Measurements from ENCODE around the gene GIMAP8.
A peak's percentile ranks its signal among the peaks of the same experiment; 100 is the strongest.

The GIMAP8 gene

DNA sequence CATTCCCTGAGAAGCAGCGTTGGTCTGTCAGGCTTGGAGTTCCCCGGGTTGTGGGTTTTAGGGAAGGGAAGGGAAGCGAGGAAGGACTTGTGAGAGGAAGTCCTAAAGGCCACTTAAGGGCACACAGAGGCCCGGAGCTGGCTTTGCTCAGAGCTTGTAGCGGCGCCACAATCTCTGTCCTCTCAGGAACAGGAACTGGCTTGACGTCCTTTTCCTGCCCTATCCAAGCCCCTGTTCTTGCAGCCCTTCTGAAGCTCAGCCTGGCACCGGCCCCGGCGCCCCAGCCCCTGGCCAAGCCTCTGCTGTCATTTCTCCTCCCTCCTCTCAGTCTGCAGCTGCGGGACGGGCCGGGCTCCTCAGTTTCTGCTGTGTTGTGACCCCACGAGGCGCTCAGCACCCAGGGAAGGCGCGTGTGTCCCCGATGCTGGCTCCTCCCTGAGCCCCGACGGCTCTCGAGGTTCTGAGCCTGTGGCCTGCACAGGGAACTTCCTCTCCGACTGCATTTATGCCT lies at the start of gene GIMAP8:
TSS of gene GIMAP8 (plus strand) at position 140 of the 511 bp plus-strand sequence. CDS start 16,069 bp downstream, outside the sequence.
- no peak for DNase-seq (ENCODE audit: low read depth)

DNA sequence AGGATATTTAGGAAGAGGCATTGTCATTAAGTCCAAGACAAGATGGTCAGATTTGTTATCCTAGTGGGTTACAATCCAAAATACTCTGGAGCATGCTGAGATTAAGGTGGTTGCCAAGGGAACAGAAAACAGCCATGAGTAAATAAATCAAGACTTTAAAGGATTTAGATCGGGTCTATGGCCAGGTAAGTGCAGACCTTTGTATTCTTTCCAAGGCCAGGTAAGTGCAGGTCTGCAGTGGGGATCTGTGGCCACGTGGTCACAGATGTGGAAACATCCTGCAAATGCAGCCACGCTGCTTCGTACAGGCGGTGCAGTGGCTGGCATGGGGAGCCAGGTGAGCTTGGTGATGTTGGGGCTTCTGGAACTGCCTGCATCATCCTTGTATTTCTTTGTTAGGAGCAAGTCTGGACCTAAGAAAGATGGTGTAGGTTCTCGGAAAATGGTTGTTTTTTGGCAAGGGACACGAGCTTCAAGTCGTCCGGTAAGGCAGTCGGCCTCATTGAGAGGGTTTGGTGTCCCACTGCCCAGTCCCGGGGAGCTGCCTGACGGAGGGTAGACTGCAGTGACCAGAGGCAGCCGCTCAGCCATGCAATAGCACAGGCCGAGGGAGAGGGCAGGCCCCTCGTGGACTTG lies 49.5 kb upstream of the GIMAP8 start:
- DNase-seq (ENCODE audit: low read depth) = no peak

DNA sequence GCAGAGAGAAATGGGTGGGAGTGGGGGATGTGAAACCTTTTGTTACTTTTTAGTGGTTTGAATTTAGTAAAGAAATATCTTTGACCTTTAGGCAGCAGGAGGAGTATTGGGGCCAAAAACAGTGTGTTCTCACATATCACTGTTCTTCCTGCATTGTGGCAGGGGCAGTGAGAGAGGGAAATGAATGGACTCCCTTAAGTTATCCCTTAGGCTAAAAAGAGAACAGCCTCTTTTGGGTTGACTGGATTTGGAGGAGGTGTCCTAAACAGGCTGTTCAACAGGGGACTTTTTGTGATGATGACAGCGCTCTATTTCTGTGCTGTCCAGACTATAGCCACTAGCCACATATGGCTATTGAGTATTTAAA lies 49.0 kb upstream of the GIMAP8 start:
- DNase-seq (ENCODE audit: low read depth) = no peak

DNA sequence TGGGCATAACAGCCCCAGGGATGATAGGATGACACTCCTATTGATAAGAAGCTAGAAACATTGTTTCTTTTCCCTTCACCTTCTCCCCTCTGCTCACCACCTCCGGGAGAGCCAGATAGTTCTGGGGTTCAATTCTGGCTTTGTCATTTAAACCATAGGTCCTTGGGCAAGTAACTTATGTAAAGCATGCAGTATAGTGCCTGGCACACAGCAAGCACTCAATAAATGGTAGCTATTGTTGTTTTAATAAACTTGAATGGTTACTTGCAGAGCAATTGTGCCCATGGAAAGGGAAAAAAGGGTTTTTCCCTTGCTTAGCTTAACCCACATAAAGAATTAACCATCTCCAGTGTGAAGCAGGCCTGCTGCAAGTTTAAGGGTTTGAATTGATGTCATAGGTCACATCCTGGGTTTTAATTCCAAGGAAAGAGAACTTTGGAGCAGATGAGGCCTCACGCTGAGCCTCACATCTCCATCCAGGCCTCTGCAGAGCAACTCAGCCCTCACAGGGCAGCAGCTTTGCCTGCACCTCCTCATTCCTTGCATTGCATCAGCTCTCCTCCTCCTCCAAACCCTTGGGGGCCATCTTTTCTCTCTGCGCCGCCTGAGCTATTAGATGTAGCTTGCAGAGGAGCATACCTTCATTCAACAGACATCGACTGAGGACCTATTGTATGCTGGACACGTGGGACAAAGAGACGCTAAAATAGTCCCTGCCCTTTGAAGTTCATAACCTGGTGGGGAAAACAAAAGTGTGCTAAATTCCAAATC lies 48.4 kb upstream of the GIMAP8 start:
- no peak for DNase-seq (ENCODE audit: low read depth)

DNA sequence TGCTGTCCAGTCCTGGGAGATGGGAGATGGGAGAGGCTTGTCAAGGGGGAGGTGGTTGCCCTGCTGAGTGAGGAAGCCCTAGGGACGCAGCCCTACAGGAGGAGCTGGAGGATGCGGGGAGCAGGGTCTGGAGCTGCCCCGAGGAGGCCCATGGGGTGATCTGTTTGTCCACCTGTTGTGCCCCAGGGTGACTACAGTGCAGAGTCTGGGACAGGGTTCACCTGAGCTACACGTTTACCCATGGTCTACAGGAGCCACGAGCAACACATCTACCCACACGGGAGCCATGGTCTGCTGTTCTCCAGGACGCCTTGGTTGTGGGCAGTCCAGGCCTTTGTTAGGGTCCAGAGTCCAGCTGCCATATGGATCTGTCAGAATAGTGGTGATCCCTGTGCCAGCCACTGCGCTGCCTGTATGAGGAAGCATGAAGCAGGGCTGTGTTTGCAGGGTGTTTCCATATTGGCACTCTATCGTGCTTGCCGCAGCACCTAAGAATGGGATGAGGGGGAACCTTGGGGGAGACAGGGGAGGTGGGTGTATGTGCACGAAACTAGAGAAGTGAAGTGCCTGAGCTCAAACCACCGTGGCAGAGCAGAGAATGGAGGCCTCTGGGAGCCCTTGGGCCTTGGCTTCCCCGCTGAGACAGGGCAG lies 47.6 kb upstream of the GIMAP8 start:
- DNase-seq (ENCODE audit: low read depth) = no peak

DNA sequence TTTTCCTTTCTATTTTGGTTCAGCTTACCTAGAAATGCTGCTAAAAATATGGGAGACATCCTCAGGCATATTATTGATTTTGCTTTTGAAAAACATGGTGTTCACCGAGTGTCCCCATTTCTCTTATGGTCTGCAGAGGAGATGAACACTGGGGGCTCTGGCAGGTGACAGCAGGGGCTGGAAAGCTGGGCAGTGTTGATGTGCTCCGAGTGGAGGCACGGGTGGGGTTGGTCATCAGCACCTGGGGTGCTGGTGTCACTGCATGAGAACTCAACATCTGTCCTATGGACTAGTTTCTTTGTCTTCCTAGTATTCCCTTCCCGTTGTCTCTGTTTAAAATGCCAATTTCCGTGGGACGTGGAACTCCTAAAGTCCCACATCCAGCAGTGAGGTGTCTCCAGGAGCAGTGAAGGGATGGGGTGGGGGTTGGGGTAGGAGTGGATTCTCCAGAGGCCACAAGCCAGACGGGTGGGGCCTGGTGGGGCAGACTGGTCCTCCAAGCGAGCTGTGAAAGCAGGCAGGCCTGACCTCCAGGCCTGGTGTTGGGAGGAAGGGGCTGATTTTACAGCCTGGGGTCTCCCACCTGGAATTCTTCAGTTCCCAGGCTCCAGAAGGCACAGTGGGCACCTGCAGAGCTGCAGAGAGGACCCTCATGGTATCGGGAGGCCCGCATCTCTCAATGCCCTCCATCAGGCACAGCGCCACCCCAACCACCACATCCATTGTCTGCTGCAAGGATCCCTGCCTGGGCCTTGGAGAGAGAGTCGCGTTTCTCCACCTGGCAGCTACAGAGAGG lies 46.9 kb upstream of the GIMAP8 start:
- no peak for DNase-seq (ENCODE audit: low read depth)

DNA sequence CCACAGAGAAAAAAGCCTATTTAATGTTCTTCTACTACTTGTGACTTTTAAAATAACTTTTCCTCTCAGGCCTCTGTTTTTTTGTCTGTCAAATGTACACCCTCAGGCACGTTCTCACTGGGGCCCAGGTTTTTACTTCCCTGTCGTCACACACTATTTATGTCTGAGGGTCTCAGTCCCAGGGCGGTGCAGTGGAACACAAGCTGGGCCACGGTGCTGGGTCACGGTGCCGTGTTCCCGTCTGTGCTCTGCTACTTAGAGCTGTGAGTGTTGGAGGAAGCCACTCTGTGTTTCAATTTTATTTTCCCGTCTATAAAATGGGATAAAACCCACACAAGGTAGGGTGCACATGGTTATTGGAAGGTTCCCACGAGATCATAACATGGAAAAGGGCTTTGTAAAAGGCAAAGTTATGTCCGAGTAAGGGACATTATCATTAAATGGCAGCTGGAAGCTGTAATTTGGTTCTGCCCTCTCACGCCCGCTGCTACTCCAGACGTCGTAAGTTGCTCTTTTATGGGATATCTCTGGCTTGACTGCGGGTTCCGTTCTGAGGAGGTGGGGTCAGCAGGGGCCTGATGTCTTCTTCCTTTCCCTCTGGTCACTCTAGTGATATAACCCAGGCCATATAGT lies 46.1 kb upstream of the GIMAP8 start:
- no peak for DNase-seq (ENCODE audit: low read depth)

DNA sequence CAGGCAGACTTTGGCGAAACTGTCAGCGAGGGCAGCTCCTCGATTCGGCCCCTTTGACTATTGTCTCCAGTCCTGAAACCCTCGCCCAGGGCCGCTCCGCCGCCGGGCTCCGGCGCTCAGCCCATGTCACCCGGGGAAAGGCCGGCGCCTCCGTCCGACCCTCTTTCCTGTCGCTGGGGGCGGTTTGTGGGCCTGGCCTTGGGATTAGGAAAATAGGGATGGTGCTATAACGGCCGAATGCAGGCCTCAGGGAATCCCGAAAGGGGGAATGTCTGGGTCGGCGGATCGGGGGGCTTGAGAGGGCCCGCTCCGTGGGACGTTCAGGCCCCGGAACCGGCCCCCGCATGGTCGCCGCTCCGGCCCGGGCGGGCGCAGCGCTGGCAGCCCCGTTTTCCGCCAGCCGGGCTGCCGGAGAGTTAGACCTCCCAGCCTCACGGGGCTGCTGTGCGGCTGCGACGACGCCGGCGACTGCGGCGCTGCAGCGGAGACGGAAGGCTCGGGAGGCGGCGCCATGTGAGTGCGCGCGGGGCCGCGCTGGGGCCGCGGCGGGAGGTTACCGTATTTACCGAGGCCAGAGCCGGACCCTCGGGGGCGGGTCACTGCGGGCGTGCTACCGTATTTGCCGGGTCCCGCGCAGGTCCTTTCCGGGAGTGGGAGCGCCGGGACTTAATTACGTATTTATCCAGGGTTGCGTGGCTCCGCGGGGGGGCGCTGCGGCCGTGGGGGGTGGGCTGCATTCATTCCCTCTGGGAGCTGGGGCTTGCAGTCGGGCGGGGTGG lies 45.4 kb upstream of the GIMAP8 start:
- peak; percentile 59 for DNase-seq (ENCODE audit: low read depth)

DNA sequence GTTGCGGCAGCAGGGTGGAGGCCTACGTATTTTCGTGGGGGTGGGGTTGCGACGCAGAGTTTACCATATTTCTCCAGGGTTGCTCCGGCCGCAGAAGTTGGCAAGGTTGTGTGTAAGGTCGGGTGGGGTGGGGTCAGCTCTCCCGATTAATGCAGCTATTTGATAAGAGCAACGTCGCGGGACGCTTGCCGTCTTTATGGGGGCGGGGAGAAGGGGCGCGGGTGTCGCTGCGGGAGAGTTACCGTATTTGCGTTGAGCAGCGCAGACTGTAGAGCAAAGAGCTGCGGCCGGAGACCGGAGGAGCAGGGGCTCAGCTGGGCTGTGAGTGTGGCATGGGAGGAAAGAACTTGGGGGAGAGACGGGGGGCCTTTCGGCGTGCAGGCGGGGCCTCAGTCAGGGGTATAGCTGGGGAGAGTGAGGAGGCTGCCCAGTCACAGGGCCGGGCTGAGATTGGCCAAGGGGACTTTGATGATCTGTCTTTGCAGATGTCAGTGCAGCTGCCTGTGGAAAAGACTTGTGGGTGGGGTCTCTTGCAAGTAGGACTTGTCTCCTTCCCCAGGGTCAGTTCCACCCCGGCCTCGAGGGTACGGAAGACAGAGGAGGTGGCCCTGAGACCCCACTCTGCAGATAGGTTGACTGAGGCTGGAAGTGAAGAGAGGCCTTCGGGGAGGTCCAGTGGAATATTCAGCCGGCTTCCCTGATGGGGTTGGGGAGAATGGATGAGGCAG lies 44.7 kb upstream of the GIMAP8 start:
- DNase-seq (ENCODE audit: low read depth) = no peak

DNA sequence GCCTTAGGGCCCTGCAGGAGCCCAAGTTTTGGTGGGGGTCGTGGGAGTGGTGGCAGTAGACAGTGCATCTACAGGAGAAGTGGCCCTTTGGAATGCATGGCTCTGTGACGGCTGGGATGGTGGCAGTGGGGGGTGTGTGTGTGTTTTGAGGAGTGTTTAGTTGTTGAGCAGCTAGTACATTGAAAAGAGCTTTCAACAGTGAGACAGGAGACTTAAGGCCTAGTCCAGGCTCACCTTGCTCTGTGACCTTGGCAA lies 44.2 kb upstream of the GIMAP8 start:
- DNase-seq (ENCODE audit: low read depth) = no peak

DNA sequence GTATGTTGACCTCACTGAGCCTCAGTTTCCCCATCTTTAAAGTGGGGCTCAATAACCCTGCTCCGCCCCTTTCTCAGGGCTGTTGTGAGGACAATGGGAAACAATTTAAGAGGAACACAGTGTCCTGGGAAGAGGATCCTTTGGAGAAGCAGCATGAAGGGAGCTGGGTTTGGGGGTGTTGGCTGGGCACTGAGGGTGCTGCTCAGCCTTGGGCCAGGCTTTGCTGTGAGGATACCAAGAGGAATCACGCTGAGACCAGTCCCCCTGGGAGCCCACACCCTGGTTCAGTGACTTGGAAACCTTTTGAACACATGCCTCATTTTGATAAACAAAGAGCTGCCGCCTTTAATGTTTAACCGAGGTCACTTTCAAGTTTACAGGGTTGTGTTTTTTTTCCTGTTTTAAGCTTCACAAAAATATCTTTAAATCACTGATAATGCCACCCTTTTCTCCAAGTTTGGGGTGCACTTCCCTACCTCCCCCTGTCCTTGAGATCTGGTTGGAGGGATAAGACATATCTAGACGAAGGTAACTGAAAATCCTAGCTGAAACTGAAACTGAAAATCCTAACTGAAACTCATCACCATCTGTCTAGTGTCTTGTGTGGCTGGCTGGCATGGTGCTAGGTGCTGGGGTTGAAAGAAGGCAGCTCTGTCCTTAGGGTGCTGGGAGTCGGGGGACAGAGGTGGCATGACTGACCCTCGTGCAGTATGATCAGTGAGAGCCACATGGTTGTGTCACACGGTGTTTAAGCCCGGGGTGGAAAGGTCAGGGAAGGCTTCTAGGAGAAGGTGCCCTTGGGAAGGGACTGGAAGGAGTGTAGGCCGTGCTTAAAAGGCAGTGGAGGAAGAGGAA lies 43.6 kb upstream of the GIMAP8 start:
- DNase-seq (ENCODE audit: low read depth) = no peak

DNA sequence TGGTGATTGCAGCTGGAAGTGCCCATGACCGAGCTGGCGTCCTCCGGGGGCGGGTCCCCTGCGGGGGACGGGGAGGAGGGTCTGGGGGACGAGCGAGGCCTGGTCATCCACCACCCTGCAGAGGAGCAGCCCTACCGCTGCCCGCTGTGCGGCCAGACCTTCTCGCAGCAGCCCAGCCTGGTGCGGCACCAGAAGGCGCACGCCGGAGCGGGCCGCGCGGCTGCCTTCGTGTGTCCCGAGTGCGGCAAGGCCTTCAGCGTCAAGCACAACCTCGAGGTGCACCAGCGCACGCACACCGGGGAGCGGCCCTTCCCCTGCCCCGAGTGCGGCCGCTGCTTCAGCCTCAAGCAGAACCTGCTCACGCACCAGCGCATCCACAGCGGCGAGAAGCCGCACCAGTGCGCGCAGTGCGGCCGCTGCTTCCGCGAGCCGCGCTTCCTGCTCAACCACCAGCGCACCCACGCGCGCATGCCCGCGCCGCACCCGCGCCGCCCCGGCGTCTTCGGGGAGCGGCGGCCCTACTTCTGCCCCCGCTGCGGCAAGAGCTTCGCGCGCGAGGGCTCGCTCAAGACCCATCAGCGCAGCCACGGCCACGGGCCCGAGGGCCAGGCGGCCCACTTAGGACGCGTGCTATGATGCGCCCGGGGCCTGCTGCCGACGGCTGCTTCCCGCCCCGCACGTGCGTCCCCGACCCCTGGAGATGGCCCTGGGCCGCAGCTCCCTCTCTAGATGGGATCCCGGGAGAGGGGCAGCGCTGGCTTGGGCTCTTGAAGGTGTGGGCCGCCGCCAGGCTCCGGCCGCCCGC lies 42.6 kb upstream of the GIMAP8 start:
- no peak for DNase-seq (ENCODE audit: low read depth)

DNA sequence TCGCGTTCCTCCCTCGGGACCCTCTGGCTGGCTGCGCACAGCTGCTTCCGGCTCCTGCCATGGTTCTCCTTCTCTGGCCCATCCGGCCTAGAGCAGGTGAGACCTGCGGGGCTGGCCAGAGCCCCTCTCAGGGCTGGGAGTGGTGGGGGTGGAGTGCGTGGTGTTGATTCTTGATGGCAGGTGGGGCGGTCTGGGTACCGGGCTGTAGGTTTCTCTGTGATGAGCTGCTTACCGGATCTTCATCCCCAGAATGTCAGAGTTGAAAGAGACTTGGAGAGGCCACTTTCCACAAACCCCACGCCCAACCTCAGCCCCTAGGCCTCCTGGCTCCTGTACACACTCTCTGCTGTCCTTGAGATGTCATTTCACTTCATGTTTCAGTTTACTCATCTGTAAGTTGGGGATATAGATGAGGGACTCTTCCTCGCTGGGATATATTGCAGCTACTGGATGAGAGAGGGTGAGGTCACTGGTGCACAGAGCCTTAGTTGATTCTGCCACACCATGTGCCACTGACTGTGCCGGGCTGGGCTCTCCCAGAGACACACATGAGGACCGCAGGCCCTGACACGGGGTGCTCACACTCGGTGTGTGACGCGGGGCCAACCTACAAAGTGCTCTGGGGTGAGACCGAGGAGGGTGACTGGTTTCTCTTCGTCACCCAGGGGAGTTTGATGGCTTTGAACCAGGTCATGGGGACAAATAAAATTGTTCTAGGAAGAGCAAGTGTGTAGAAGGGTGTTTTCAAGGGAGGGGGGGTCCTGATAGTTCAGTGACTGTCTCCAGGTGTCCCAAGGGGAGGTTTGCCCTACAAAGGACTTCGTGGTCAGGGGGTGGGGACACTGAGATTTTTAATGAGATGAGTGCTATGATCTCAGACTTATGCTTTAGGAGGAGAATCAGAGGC lies 41.8 kb upstream of the GIMAP8 start:
- DNase-seq (ENCODE audit: low read depth) = no peak

DNA sequence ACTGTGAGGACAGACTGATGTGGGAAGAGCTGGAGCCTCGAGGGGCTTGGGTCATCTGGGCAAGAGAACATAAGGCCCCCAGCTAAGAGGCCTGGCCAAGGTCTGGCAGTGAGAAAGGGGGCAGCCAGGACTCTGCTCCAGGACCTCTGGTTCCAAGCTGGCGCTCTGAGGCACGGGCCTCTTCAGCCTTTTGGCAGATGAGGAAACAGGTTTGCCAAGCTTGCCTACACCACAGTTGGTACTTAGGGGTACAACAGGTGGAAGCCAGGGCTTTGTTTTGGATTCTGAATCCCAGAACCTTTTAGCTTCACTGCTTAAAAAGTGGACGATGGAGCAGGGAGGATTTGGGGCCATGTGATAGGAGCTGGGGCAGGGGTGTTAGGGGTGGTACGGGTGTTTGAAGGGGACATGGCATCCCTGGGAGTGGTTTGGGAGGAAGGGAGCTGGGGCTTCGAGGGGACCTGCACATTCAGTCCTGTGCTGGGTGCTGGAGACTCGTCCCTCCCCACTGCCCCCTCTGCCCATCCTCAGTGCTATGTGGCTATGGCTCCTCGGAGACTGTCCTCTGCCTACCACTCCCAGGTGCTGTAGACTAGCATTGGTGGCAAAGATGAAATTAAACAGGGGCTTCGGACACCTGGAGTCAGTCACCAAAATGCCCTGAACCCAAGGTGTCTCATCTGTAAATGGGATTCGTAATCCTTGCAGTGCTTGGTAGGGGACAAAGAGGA lies 41.0 kb upstream of the GIMAP8 start:
- DNase-seq (ENCODE audit: low read depth) = no peak

DNA sequence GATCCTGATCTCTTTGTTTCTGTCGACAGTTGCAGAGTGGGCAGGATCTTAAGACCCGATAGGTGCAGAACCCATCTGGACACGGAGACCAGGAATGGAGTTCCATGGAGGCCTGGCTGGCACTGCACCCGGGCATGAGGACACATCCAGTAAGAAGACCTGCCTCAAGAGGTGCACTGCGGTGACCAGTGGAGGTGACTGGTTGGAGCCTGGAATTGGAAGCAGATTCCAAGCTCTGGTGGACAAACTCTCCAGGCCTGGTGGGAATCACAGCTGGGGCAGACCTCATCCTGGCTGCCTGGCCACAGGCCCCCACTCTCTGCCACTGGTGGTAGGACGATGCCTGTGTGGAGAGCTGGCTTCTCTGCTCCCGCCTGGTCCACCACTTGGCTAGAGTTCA lies 40.3 kb upstream of the GIMAP8 start:
- DNase-seq (ENCODE audit: low read depth) = no peak

DNA sequence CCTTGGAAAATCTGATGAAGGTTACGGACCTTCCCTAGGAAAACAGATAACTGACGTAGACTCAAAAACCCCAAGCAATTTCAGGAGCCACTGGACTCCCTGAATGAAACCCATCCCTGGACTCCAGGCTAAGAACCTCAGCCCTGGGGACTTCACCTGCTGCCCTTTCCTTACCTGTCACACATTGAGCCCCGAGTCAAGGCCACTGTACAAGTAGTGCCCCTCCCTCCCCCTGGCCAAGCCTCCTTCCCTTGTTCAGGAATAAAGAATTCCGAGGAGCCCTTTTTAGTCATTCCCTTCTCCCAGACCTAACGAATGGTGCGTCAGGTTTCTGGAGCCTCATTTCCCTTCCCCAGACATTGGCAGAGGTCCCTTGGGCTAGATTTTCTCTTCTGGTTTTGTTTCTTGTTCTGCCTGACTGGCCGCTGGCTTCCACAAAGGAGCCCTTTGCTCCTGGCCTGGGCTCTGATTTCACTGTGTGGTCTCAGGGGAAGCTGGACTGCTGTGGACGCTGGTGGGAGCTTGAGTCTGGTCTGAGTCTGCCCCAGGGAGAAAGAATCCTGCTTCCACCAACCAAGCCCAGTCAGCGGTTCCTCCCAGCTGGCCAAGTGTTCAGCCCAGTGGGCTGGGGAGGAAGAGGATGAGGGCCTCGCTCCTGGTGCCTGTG lies 39.6 kb upstream of the GIMAP8 start:
- DNase-seq (ENCODE audit: low read depth) = no peak

DNA sequence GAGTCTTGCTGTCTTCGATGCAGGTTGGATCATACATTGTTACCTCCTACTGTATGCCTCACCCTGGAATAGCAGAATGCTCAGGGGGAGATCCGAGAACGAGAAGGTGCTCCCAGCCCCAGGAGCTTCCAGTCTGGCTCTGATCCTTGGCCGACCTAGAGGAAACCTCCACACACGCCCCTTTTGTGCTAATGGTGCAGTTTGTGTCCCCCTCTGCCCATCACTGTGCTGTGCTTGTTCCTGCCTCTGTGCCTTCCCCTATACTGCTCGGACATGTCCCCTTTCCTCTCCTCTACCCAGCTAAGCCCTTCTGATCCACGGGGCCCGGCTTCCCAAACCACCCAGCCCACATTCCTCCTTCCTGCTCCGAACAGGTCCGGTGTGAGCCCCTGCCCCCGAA lies 38.8 kb upstream of the GIMAP8 start:
- no peak for DNase-seq (ENCODE audit: low read depth)

Measured in stimulated activated CD8-positive, alpha-beta memory T cell treated with anti-CD3 and anti-CD28 coated beads, Interleukin-12 subunit alpha, Interleukin-12 subunit beta, amount 100 ng/mL, for 4 hours (primary cell).